CD4-positive, alpha-beta T cell (primary cell): ENCODE measurements around the gene S100A14. TPM values are rescaled to one million over a fixed set of nuclear protein-coding genes. Genes with fewer than 3 reads are reported as not detected.

Source experiments
- ATAC-seq: fragments of 200-7000 bp; cut with Tn5 transposase; one replicate; pipeline ENCODE4 v1.10.0; 2022; ENCODE audit warnings: mild to moderate bottlenecking; ENCODE audit not compliant: poor library complexity
- CTCF ChIA-PET: fragments of 350-600 bp; sonication (Branson Sonifier 250); formaldehyde crosslinking; loops from one replicate; lab custom pipeline; 2021; ENCODE audit warnings: antibody characterized with exemption, inconsistent platforms; lab: Charles Lee
- POLR2A ChIA-PET: fragments of 350-600 bp; sonication (Branson Sonifier 250); formaldehyde crosslinking; loops from one replicate; lab custom pipeline; 2021; ENCODE audit warnings: antibody characterized with exemption, inconsistent platforms; lab: Charles Lee
- DNase-seq, 14 experiments: peaks; one replicate each; pipeline ENCODE4 v3.0.0-alpha.2; 2013 to 2020; ENCODE audit warnings: mixed read lengths in 2 of 14
- H3K27ac ChIP-seq, 2 donors: one replicate each; pipeline versions ENCODE4 v1.5.1 to v1.7.0; 2013; ENCODE audit warnings: low read length in 2 of 2, low read depth in 1 of 2, mild to moderate bottlenecking in 1 of 2
- H3K27me3 ChIP-seq, 2 experiments: 1 replicate in 1 of 2; 2 replicates in 1 of 2; pipeline versions ENCODE4 v1.6.1 to v1.7.0; 2013; ENCODE audit warnings: low read length in 2 of 2, control low read depth in 1 of 2, mild to moderate bottlenecking in 1 of 2, moderate library complexity in 1 of 2; ENCODE audit not compliant: insufficient read depth in 2 of 2, control insufficient read depth in 1 of 2
- H3K36me3 ChIP-seq: one replicate; pipeline ENCODE4 v1.6.1; 2013; ENCODE audit warnings: low read length, control low read depth; ENCODE audit not compliant: insufficient read depth
- H3K4me1 ChIP-seq: one replicate; pipeline ENCODE4 v1.6.1; 2013; ENCODE audit warnings: low read length, control low read depth; ENCODE audit not compliant: insufficient read depth
- H3K4me3 ChIP-seq: one replicate; pipeline ENCODE4 v1.5.1; 2013; ENCODE audit warnings: mild to moderate bottlenecking, low read length, moderate library complexity
- H3K9me3 ChIP-seq, 2 experiments: 1 replicate in 1 of 2; 2 replicates in 1 of 2; pipeline versions ENCODE4 v1.6.1 to v1.7.0; 2013; ENCODE audit warnings: low read length in 2 of 2, mild to moderate bottlenecking in 2 of 2, control low read depth in 1 of 2, moderate library complexity in 1 of 2; ENCODE audit not compliant: control insufficient read depth in 1 of 2, insufficient read depth in 1 of 2
- H3K27ac Mint-ChIP-seq: one replicate; pipeline ENCODE4 v1.8.0; 2020; ENCODE audit warnings: mixed read lengths
- H3K27me3 Mint-ChIP-seq: one replicate; pipeline ENCODE4 v1.8.0; 2021; ENCODE audit warnings: mixed read lengths
- H3K36me3 Mint-ChIP-seq: one replicate; pipeline ENCODE4 v1.8.0; 2021; ENCODE audit warnings: low read depth, mixed read lengths
- H3K4me1 Mint-ChIP-seq: one replicate; pipeline ENCODE4 v1.8.0; 2021; ENCODE audit warnings: low read depth, mixed read lengths
- H3K4me3 Mint-ChIP-seq: one replicate; pipeline ENCODE4 v1.8.0; 2020; ENCODE audit warnings: mild to moderate bottlenecking, mixed read lengths
- H3K9me3 Mint-ChIP-seq: one replicate; pipeline ENCODE4 v1.8.0; 2020; ENCODE audit warnings: mixed read lengths
- intact Hi-C, 2 experiments: fragments of 100-400 bp; cut with DNase I in 1 of 2; cut with micrococcal nuclease in 1 of 2; formaldehyde crosslinking; loops; one replicate each; pipeline versions ENCODE4 v1.15.1 to v1.9.0; 2023 to 2025; cut with DNase I, micrococcal nuclease
- total RNA-seq, 174 experiments: library from RNA in 2 of 174; stranded (reverse) in 2 of 174; gene quantifications; one replicate each; pipeline ENCODE4 v1.2.3 and lab custom pipeline; 2021 to 2026
- TF ChIP-seq, protein P1 (sequence below): fragments of 200-600 bp; IDR thresholded peaks from one replicate; pipeline ENCODE4 v1.8.0; 2022; ENCODE audit warnings: antibody characterized with exemption, mild to moderate bottlenecking

S100A14 gene
- total RNA-seq, 2 experiments from 2014 or later = not detected

DNA sequence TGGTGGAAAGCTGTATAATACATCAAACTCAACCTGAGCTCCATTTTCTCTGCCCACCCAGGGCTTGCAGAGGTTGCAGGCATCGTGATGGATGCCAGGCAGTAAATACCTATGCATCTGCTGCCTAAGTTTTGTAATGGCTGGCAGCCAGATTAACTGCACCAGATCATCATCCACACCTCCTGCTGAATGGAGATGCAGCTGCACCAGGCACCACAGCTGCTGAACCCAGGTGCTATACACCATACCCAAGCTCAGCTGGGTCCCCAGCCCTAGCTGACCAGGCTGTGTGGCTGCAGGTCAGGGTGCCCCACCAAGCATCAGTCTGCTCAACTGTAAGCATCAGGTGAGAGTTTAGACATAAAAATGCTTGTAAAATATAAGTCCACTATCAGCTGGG, 35.6 kb upstream of the S100A14 start:
- ChIA-PET CTCF (interaction anchor here (0.9 kb wide), 1 partner anchor 8 kb away, joined by 3 read pairs; no protein-coding TSS in a partner anchor), POLR2A (interaction anchor here (1.3 to 2.2 kb wide), 2 partner anchors 18 to 19 kb away, joined by 3 to 15 read pairs; partner anchors contain the start of genes CHTOP and ILF2)
- Histone ChIP-seq H3K27me3 (no peaks in the 10 kb centered on the region), H3K4me3 (no peak overlapping the region), H3K36me3 (peaks cover 7% of the 10 kb centered on the region), H3K4me1 (peaks cover 29% of the 10 kb centered on the region), H3K9me3 (no peaks in the 10 kb centered on the region), H3K27ac (no peak overlapping the region)
- no peak for ATAC-seq
- DNase-seq = no peak
- Mint-ChIP-seq H3K27me3 (no peaks in the 10 kb centered on the region), H3K9me3 (no peaks in the 10 kb centered on the region), H3K36me3 (peaks cover 7% of the 10 kb centered on the region), H3K27ac (no peak overlapping the region), H3K4me3 (no peak overlapping the region), H3K4me1 (peaks cover 29% of the 10 kb centered on the region)
- TF ChIP-seq, protein P1, sequence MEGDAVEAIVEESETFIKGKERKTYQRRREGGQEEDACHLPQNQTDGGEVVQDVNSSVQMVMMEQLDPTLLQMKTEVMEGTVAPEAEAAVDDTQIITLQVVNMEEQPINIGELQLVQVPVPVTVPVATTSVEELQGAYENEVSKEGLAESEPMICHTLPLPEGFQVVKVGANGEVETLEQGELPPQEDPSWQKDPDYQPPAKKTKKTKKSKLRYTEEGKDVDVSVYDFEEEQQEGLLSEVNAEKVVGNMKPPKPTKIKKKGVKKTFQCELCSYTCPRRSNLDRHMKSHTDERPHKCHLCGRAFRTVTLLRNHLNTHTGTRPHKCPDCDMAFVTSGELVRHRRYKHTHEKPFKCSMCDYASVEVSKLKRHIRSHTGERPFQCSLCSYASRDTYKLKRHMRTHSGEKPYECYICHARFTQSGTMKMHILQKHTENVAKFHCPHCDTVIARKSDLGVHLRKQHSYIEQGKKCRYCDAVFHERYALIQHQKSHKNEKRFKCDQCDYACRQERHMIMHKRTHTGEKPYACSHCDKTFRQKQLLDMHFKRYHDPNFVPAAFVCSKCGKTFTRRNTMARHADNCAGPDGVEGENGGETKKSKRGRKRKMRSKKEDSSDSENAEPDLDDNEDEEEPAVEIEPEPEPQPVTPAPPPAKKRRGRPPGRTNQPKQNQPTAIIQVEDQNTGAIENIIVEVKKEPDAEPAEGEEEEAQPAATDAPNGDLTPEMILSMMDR = no peak
- intact Hi-C loops = no loop called here

DNA sequence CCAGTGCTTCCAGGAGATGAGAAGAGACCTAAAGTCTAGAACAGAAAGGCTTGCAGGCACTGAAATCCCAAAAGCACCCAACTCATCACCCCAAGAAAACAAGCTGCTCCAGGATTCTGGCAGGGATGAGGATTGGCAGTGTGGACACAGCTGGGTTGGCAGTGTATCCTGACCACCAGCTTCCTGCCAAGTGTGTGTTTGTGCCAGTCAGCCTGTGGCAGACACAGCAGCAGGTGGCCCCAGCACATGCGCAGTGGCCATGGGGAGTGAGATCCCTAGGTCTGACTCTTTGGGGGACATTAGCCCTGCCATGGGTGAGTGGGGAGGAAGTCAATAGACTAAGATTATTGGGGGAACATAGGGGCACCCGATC, 33.7 kb upstream of the S100A14 start:
- H3K4me1 Mint-ChIP-seq = peaks cover 47% of the 10 kb centered on the region
- H3K36me3 Mint-ChIP-seq = peaks cover 26% of the 10 kb centered on the region
- Histone ChIP-seq H3K4me3 (no peak overlapping the region), H3K27me3 (no peaks in the 10 kb centered on the region), H3K9me3 (no peaks in the 10 kb centered on the region), H3K27ac (peak overlapping the region in 1 of 2 donors; percentile 14), H3K4me1 (peaks cover 37% of the 10 kb centered on the region), H3K36me3 (peaks cover 26% of the 10 kb centered on the region)
- TF ChIP-seq, protein P1 = no peak
- CTCF ChIA-PET = no interaction called here
- peak overlapping the region; percentile 76 for H3K4me3 Mint-ChIP-seq
- peak; percentile 20 for ATAC-seq
- H3K27ac Mint-ChIP-seq = peak overlapping the region; percentile 76
- DNase-seq = peak in 3 of 14 experiments; percentile 3 to 32 (median 23)
- intact Hi-C loops = loop anchor here in 1 of 2 experiments (2.0 kb wide), 1 partner anchor 15 kb away; the partner anchor contains the start of gene CHTOP
- no peaks in the 10 kb centered on the region for H3K9me3 Mint-ChIP-seq
- POLR2A ChIA-PET = interaction anchor here (0.6 to 8.3 kb wide), 7 partner anchors 9 to 736 kb away, joined by 3 to 89 read pairs (median 6); partner anchors contain the start of genes CHTOP, ILF2, JTB and SNAPIN
- H3K27me3 Mint-ChIP-seq = no peaks in the 10 kb centered on the region

DNA sequence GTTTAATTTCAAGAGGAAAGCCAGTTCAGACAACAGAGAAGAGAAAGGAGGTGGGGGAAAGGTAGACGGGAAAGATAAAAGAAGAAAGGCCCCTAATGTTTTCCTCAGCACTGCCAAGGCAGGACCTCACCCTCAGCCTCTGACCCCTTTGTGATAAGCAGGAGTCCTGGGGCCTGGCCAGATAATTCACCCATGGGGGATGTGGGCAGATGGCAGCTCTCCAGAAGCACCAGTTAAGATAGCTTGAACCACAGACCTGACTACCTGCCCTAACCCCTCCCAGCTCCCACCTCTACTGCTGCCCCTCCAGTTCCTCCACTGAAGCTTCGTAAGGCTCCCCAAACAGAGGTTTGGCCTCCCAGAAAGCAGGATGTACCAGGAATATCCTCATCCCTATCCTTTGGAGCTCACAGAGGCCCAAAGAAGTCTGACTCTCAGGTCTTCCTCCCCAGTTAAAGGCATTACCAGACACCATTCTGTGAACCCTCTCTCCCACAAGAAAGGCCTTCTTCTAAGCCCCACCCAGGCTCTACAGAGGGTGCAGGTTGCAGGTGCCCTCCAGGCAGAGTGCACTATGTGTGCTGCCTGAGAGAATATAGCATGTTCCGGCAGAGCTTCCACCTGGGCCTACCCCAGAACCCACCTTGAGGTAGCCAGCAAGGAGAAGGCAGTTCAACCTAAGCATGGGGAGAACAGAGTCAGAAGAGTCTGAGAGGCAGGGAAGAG, 33.2 kb upstream of the S100A14 start:
- peak overlapping the region; percentile 14 to 18 for H3K27ac ChIP-seq
- H3K36me3 ChIP-seq = peaks cover 31% of the 10 kb centered on the region
- TF ChIP-seq, protein P1 = no peak
- DNase-seq = peak in 9 of 14 experiments; percentile 10 to 56 (median 33)
- Mint-ChIP-seq H3K27ac (peak overlapping the region; percentile 76), H3K9me3 (no peaks in the 10 kb centered on the region), H3K4me1 (peaks cover 52% of the 10 kb centered on the region), H3K4me3 (peak overlapping the region; percentile 76), H3K36me3 (peaks cover 32% of the 10 kb centered on the region), H3K27me3 (no peaks in the 10 kb centered on the region)
- H3K27me3 ChIP-seq = no peaks in the 10 kb centered on the region
- H3K4me1 ChIP-seq = peaks cover 39% of the 10 kb centered on the region
- H3K9me3 ChIP-seq = no peaks in the 10 kb centered on the region
- ATAC-seq = peak; percentile 94
- intact Hi-C loops = loop anchor here in 1 of 2 experiments (2.0 kb wide), 1 partner anchor 14 kb away; the partner anchor contains the start of gene CHTOP
- ChIA-PET POLR2A (interaction anchor here (0.6 to 8.3 kb wide), 9 partner anchors 9 to 736 kb away, joined by 3 to 89 read pairs (median 5); partner anchors contain the start of genes CHTOP, ILF2, JTB and SNAPIN), CTCF (interaction anchor here (0.7 to 1.4 kb wide), 2 partner anchors 9 to 116 kb away, joined by 3 read pairs; no protein-coding TSS in a partner anchor)
- no peak overlapping the region for H3K4me3 ChIP-seq
